SKM-1 (cell line): ENCODE data around the gene TINAGL1.

ENCODE experiments used
- DNase-seq: peaks from one replicate; lab custom pipeline; 2025; ENCODE audit not compliant: unreplicated experiment; lab: John Stamatoyannopoulos, UW

The TINAGL1 gene

GRCh38 chr1:31605908-31606427 is 29.7 kb downstream of the TINAGL1 start:
- no peak for DNase-seq

- no peak for DNase-seq
Observed at GRCh38 chr1:31607360-31607759, 31.0 kb downstream of the TINAGL1 start.

- DNase-seq, result no peak
Observed at GRCh38 chr1:31609514-31610118, 33.3 kb downstream of the TINAGL1 start.

GRCh38 chr1:31614414-31615005 is 38.2 kb downstream of the TINAGL1 start:
- DNase-seq, result no peak

- no peak for DNase-seq
Observed at GRCh38 chr1:31615414-31615813, 39.1 kb downstream of the TINAGL1 start.

- DNase-seq, result no peak
Observed at GRCh38 chr1:31615939-31616338, 39.6 kb downstream of the TINAGL1 start.

- DNase-seq, result no peak
Observed at GRCh38 chr1:31617218-31617915, 41.1 kb downstream of the TINAGL1 start, which contains the start of gene HCRTR1. Gene HCRTR1 (plus strand): TSS chr1:31617689. CDS start chr1:31619193, 1,504 bp downstream.

- DNase-seq, result no peak
Observed at GRCh38 chr1:31617916-31618746, 41.8 kb downstream of the TINAGL1 start.

GRCh38 chr1:31618916-31619846 is 42.9 kb downstream of the TINAGL1 start:
- DNase-seq, result no peak

- DNase-seq, result no peak
Observed at GRCh38 chr1:31620631-31621497, 44.5 kb downstream of the TINAGL1 start.

- DNase-seq, result no peak
Observed at GRCh38 chr1:31621498-31621820, 45.1 kb downstream of the TINAGL1 start.

GRCh38 chr1:31621847-31622730 is 45.8 kb downstream of the TINAGL1 start:
- no peak for DNase-seq

- no peak for DNase-seq
Observed at GRCh38 chr1:31623365-31623764, 47.0 kb downstream of the TINAGL1 start.

- DNase-seq, result no peak
Observed at GRCh38 chr1:31624309-31624708, 48.0 kb downstream of the TINAGL1 start.

GRCh38 chr1:31624731-31625514 is 48.6 kb downstream of the TINAGL1 start:
- no peak for DNase-seq

- no peak for DNase-seq
Observed at GRCh38 chr1:31625561-31626222, 49.4 kb downstream of the TINAGL1 start.
